Epithelial cell of proximal tubule (primary cell): Measurements from ENCODE around the gene ALDH3A2. TPM values are rescaled to one million over a fixed set of nuclear protein-coding genes. Genes with fewer than 3 reads are reported as not detected.
"Not testable (repeated sequence)": the region's sequence is repeated elsewhere in the genome, so short reads cannot be mapped to it uniquely, and the experiment has no call there.

Source experiments
- DNase-seq: peaks from one replicate; pipeline ENCODE4 v3.0.0-alpha.2; 2011; ENCODE audit warnings: low read depth
- H3K4me3 ChIP-seq: 2 replicates; pipeline ENCODE4 v1.5.1; 2011; ENCODE audit warnings: low read depth, mild to moderate bottlenecking, low read length
- total RNA-seq: library from RNA; depleted of rRNA; stranded (reverse); fragments of >200 nt; gene quantifications from 2 replicates; pipeline ENCODE4 v1.2.3, GENCODE V29; 2015
- TF ChIP-seq, protein P1 (sequence below): conservative IDR thresholded peaks from 2 replicates; pipeline ENCODE4 v1.5.1; 2012; ENCODE audit warnings: low read depth, mild to moderate bottlenecking, low read length

The ALDH3A2 gene
- total RNA-seq, 1 donor from 2014 or later = 30.9 TPM

DNA sequence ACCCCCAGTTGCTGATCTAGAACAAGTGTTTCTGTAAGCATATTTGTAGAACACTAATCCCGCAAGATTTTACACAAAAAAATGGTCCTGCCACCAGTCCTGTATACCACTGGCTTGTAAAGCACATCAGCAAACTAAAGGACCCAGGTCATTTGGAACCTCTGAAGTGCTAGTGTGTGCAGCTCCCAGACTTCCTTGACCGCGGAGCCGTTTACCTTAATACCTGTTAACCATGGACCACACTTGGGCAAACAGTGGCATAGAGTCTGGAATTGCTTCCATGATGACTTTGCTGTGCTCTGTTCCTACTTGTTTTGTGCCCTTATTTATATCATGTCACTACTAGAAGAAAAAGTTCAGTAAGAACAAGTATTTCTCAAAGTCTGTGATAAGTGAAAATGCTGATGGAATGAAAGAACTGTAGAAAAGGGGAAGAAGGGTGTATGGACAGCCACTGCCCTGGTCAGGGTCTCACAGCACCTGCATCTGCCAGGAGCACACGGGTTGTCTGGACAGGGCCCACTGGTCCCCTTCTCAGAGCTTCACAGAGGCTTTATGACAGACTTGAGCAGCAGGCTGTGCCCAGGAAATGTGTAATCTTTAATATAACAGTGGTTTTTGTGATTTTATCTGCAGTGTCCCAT lies 29.3 kb downstream of the ALDH3A2 start:
- H3K4me3 ChIP-seq = no peak overlapping the region
- no peak for DNase-seq
- TF ChIP-seq, protein P1, sequence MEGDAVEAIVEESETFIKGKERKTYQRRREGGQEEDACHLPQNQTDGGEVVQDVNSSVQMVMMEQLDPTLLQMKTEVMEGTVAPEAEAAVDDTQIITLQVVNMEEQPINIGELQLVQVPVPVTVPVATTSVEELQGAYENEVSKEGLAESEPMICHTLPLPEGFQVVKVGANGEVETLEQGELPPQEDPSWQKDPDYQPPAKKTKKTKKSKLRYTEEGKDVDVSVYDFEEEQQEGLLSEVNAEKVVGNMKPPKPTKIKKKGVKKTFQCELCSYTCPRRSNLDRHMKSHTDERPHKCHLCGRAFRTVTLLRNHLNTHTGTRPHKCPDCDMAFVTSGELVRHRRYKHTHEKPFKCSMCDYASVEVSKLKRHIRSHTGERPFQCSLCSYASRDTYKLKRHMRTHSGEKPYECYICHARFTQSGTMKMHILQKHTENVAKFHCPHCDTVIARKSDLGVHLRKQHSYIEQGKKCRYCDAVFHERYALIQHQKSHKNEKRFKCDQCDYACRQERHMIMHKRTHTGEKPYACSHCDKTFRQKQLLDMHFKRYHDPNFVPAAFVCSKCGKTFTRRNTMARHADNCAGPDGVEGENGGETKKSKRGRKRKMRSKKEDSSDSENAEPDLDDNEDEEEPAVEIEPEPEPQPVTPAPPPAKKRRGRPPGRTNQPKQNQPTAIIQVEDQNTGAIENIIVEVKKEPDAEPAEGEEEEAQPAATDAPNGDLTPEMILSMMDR = no peak

- no peak for DNase-seq
- TF ChIP-seq, protein P1 = no peak
- no peak overlapping the region for H3K4me3 ChIP-seq
Observed at GRCh38 chr17:19678581-19679453, 30.3 kb downstream of the ALDH3A2 start.

- no peak overlapping the region for H3K4me3 ChIP-seq
- no peak for DNase-seq
- TF ChIP-seq, protein P1 = no peak
Observed at GRCh38 chr17:19683117-19683516, 34.6 kb downstream of the ALDH3A2 start.

DNA sequence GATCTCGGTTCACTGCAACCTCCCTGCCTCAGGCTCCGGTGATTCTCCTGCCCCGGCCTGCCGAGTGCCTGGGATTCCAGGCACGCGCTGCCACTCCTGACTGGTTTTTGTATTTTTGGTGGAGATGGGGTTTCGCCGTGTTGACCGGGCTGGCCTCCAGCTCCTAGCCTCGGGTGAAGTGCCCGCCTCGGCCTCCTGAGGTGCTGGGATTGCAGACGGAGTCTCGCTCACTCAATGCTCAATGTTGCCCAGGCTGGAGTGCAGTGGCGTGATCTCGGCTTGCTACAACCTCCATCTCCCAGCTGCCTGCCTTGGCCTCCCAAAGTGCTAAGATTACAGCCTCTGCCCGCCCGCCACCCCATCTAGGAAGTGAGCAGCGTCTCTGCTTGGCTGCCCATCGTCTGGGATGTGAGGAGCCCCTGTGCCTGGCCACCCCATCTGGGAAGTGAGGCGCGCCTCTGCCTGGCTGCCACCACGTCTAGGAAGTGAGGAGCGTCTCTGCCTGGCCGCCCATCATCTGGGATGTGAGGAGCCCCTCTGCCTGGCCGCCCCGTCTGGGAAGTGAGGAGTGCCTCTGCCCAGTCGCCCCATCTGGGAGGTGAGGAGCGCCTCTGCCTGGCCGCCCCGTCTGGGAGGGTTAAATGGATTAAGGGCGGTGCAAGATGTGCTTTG lies 36.5 kb downstream of the ALDH3A2 start:
- not testable (repeated sequence) for H3K4me3 ChIP-seq, DNase-seq

- no peak for DNase-seq
- TF ChIP-seq, protein P1 = no peak
- H3K4me3 ChIP-seq = no peak overlapping the region
Observed at GRCh38 chr17:19686400-19687090, 38.0 kb downstream of the ALDH3A2 start.

DNA sequence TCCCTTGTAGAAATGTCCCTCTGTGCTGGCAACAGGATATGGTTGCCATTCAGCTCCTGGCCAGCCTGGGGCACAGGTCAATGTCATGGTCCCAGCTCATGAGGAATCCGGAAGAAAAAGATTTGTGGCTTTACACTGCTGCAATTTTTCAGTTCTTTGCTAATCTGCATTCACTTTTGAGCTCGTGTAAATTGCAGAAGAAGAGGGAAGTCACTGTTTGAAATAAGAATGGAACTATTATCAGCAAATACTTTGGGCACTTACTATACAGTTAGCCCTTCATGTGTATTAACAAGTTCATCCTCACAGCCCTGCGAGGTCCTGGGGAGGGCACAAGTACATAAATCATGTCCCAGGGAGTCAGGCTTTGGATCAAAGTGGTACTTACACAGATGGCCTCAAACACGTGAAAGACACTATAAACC lies 53.7 kb downstream of the ALDH3A2 start:
- no peak overlapping the region for H3K4me3 ChIP-seq
- TF ChIP-seq, protein P1 = no peak
- DNase-seq = no peak
